Measurements from ENCODE around the gene JMJD8.

JMJD8 gene

GRCh38 chr16:648071-648780 is 35.9 kb downstream of the JMJD8 start:
- TF ChIP-seq GATA3 (IDR thresholded peaks at IDR 0.05; ENCODE audit: low read depth, low read length) (no peak), GATA2 (IDR thresholded peaks at IDR 0.05; ENCODE audit: low read depth, low read length) (no peak)

GRCh38 chr16:647173-647902 is 36.8 kb downstream of the JMJD8 start:
- TF ChIP-seq GATA3 (IDR thresholded peaks at IDR 0.05; ENCODE audit: low read depth, low read length) (no peak), GATA2 (IDR thresholded peaks at IDR 0.05; ENCODE audit: low read depth, low read length) (no peak)

- no peak for TF ChIP-seq GATA2 (IDR thresholded peaks at IDR 0.05; ENCODE audit: low read depth, low read length)
- TF ChIP-seq GATA3 (IDR thresholded peaks at IDR 0.05; ENCODE audit: low read depth, low read length) = no peak
Measured at GRCh38 chr16:646679-647172, 37.4 kb downstream of the JMJD8 start.

GRCh38 chr16:645852-646678 is 38.1 kb downstream of the JMJD8 start:
- TF ChIP-seq GATA3 (IDR thresholded peaks at IDR 0.05; ENCODE audit: low read depth, low read length) (no peak), GATA2 (IDR thresholded peaks at IDR 0.05; ENCODE audit: low read depth, low read length) (no peak)

GRCh38 chr16:644556-644955 is 39.6 kb downstream of the JMJD8 start:
- no peak for TF ChIP-seq GATA3 (IDR thresholded peaks at IDR 0.05; ENCODE audit: low read depth, low read length)

GRCh38 chr16:643050-643368 is 41.1 kb downstream of the JMJD8 start:
- TF ChIP-seq GATA2 (IDR thresholded peaks at IDR 0.05; ENCODE audit: low read depth, low read length) = no peak
- no peak for TF ChIP-seq GATA3 (IDR thresholded peaks at IDR 0.05; ENCODE audit: low read depth, low read length)

GRCh38 chr16:642189-643049 is 41.7 kb downstream of the JMJD8 start:
- TF ChIP-seq GATA3 (IDR thresholded peaks at IDR 0.05; ENCODE audit: low read depth, low read length) (no peak), GATA2 (IDR thresholded peaks at IDR 0.05; ENCODE audit: low read depth, low read length) (no peak)

- TF ChIP-seq GATA2 (IDR thresholded peaks at IDR 0.05; ENCODE audit: low read depth, low read length) = no peak
- TF ChIP-seq GATA3 (IDR thresholded peaks at IDR 0.05; ENCODE audit: low read depth, low read length) = no peak
Measured at GRCh38 chr16:641326-642188, 42.6 kb downstream of the JMJD8 start, which contains the start of gene MCRIP2. TSS of gene MCRIP2 (plus strand) at chr16:641828. CDS start at chr16:641992, 164 bp downstream.

GRCh38 chr16:640614-641013 is 43.5 kb downstream of the JMJD8 start:
- TF ChIP-seq GATA3 (IDR thresholded peaks at IDR 0.05; ENCODE audit: low read depth, low read length) (no peak), GATA2 (IDR thresholded peaks at IDR 0.05; ENCODE audit: low read depth, low read length) (no peak)

- TF ChIP-seq GATA3 (IDR thresholded peaks at IDR 0.05; ENCODE audit: low read depth, low read length) (no peak), GATA2 (IDR thresholded peaks at IDR 0.05; ENCODE audit: low read depth, low read length) (no peak)
Measured at GRCh38 chr16:638836-639235, 45.3 kb downstream of the JMJD8 start.

- TF ChIP-seq GATA2 (IDR thresholded peaks at IDR 0.05; ENCODE audit: low read depth, low read length) (no peak), GATA3 (IDR thresholded peaks at IDR 0.05; ENCODE audit: low read depth, low read length) (no peak)
Measured at GRCh38 chr16:638034-638543, 46.0 kb downstream of the JMJD8 start.

Measured in SH-SY5Y (cell line).